Osteoblast (primary cell): ENCODE measurements around the gene RILPL2. TPM values are rescaled to one million over a fixed set of nuclear protein-coding genes. Genes with fewer than 3 reads are reported as not detected.
"Not testable (repeated sequence)": the region's sequence is repeated elsewhere in the genome, so short reads cannot be mapped to it uniquely, and the experiment has no call there.

Experiments used
- DNase-seq: peaks from one replicate; pipeline ENCODE4 v3.0.0; 2011; ENCODE audit warnings: low spot score, mixed read lengths; ENCODE audit not compliant: insufficient read length; ENCODE audit errors: missing footprints
- H2AFZ ChIP-seq: 2 replicates; pipeline ENCODE4 v1.6.0; 2011; ENCODE audit warnings: mild to moderate bottlenecking, low read length
- H3K27ac ChIP-seq: 2 replicates; pipeline ENCODE4 v1.5.1; 2011; ENCODE audit warnings: mild to moderate bottlenecking, low read depth, low read length, moderate library complexity
- H3K27me3 ChIP-seq: 2 replicates; pipeline ENCODE4 v1.6.0; 2012; ENCODE audit warnings: mild to moderate bottlenecking, control low read depth, inconsistent platforms, low read length, moderate library complexity; ENCODE audit not compliant: insufficient read depth
- H3K36me3 ChIP-seq: 2 replicates; pipeline ENCODE4 v1.5.1; 2011; ENCODE audit warnings: mild to moderate bottlenecking, low read length, control low read depth, moderate library complexity; ENCODE audit not compliant: insufficient read depth
- H3K4me1 ChIP-seq: 2 replicates; pipeline ENCODE4 v1.5.1; 2011; ENCODE audit warnings: mild to moderate bottlenecking, low read length, control low read depth, moderate library complexity; ENCODE audit not compliant: insufficient read depth
- H3K4me2 ChIP-seq: 2 replicates; pipeline ENCODE4 v1.6.0; 2011; ENCODE audit warnings: mild to moderate bottlenecking, low read length; ENCODE audit not compliant: insufficient read depth
- H3K4me3 ChIP-seq: fragments of 200-600 bp; sonication (generic); 3 replicates; pipeline ENCODE4 v1.5.1; 2012; ENCODE audit warnings: mild to moderate bottlenecking, low read length, inconsistent platforms; ENCODE audit not compliant: insufficient read depth
- H3K79me2 ChIP-seq: 2 replicates; pipeline ENCODE4 v1.6.0; 2012; ENCODE audit warnings: mild to moderate bottlenecking, low read length, control low read depth, inconsistent platforms; ENCODE audit not compliant: insufficient read depth
- H3K9me3 ChIP-seq: 2 replicates; pipeline ENCODE4 v1.5.1; 2011; ENCODE audit warnings: low read depth, low read length, control low read depth
- H4K20me1 ChIP-seq: 2 replicates; pipeline ENCODE4 v1.6.0; 2012; ENCODE audit warnings: mild to moderate bottlenecking, low read length, control low read depth; ENCODE audit not compliant: insufficient read depth
- total RNA-seq: library from RNA; depleted of rRNA; stranded (reverse); fragments of >200 nt; gene quantifications from 2 replicates; pipeline ENCODE4 v1.2.3, GENCODE V29; 2012
- TF ChIP-seq, protein P1 (sequence below): IDR thresholded peaks from 2 replicates; pipeline ENCODE4 v1.5.1; 2011; ENCODE audit warnings: mild to moderate bottlenecking, low read depth, low read length, moderate library complexity; ENCODE audit errors: extremely low read depth

Gene RILPL2
- total RNA-seq, 1 donor, result 5.1 TPM

DNA sequence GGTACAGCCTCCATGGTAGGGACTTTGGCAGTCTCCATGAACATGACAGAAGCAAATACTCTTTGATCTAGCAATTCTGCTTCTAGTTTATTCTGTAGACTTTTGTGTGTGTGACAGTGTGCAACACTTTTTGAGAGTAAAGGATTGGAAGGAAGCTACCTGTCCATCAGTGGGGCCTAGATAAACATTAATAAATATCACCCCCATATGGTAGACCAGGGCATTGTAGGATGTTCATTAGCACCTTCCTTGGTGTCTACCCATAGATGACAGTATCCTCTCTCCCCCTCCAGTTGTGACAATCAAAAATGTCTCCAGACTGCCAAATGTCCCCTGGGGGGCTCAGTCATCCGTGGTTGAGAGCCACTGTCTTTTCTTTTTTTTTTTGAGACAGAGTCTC, 32.3 kb upstream of the RILPL2 start:
- H3K36me3 ChIP-seq, result peaks cover 39% of the 10 kb centered on the region
- H3K27ac ChIP-seq, result no peak overlapping the region
- H3K27me3 ChIP-seq, result no peaks in the 10 kb centered on the region
- no peak overlapping the region for H2AFZ ChIP-seq
- no peaks in the 10 kb centered on the region for H3K9me3 ChIP-seq
- peak; percentile 10 for DNase-seq
- peaks cover 7% of the 10 kb centered on the region for H3K4me1 ChIP-seq
- no peak overlapping the region for H3K4me3 ChIP-seq
- H4K20me1 ChIP-seq, result peaks cover 16% of the 10 kb centered on the region
- TF ChIP-seq, protein P1, sequence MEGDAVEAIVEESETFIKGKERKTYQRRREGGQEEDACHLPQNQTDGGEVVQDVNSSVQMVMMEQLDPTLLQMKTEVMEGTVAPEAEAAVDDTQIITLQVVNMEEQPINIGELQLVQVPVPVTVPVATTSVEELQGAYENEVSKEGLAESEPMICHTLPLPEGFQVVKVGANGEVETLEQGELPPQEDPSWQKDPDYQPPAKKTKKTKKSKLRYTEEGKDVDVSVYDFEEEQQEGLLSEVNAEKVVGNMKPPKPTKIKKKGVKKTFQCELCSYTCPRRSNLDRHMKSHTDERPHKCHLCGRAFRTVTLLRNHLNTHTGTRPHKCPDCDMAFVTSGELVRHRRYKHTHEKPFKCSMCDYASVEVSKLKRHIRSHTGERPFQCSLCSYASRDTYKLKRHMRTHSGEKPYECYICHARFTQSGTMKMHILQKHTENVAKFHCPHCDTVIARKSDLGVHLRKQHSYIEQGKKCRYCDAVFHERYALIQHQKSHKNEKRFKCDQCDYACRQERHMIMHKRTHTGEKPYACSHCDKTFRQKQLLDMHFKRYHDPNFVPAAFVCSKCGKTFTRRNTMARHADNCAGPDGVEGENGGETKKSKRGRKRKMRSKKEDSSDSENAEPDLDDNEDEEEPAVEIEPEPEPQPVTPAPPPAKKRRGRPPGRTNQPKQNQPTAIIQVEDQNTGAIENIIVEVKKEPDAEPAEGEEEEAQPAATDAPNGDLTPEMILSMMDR, result no peak
- no peak overlapping the region for H3K4me2 ChIP-seq
- peaks cover 45% of the 10 kb centered on the region for H3K79me2 ChIP-seq

DNA sequence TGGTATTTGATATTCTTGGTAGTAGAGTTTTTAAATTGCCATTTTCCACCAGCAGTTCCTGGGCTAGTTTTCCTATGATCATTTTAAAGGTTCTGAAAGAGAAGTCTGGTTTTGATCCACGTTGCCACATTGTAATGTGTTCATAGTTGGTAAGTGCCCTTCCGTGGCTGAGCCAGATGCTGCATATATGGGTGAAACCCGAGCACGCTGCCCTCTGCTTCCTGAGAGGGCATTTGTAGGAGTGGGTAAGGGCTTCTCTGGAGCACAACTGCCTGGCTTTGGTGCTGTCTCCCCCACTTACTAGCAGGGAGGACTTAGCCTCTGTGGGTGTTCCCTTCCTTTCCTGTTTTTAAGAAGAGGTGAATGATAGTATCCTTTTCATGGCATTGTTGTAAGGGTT, 28.6 kb upstream of the RILPL2 start:
- Histone ChIP-seq H4K20me1 (peaks cover 7% of the 10 kb centered on the region), H3K4me1 (no peaks in the 10 kb centered on the region), H3K9me3 (no peaks in the 10 kb centered on the region), H3K27me3 (no peaks in the 10 kb centered on the region), H3K27ac (no peak overlapping the region), H3K4me3 (no peak overlapping the region), H3K79me2 (peaks cover 65% of the 10 kb centered on the region), H2AFZ (no peak overlapping the region), H3K4me2 (no peak overlapping the region), H3K36me3 (peaks cover 17% of the 10 kb centered on the region)
- TF ChIP-seq, protein P1, result no peak
- DNase-seq, result no peak

DNA sequence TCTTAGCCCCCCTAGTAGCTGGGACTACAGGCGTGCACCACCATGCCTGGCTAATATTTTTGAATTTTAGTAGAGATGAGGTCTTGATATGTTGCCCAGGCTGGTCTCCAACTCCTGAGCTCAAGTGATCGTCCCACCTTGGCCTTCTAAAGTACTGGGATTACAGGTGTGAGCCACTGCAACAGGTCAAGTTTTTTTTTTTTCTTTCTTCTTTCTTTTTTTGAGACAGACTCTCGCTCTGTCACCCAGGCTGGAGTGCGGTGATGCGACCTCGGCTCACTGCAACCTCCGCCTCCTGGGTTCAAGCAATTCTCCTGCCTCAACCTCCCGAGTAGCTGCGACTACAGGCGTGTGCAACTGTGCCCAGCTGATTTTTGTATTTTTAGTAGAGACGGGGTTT, 26.7 kb upstream of the RILPL2 start:
- H3K27ac ChIP-seq, H3K4me3 ChIP-seq, H2AFZ ChIP-seq, DNase-seq, H3K9me3 ChIP-seq, H3K27me3 ChIP-seq, H4K20me1 ChIP-seq, H3K4me2 ChIP-seq, H3K4me1 ChIP-seq: not testable (repeated sequence)
- Histone ChIP-seq H3K79me2 (peaks cover 71% of the 10 kb centered on the region), H3K36me3 (peaks cover 17% of the 10 kb centered on the region)

DNA sequence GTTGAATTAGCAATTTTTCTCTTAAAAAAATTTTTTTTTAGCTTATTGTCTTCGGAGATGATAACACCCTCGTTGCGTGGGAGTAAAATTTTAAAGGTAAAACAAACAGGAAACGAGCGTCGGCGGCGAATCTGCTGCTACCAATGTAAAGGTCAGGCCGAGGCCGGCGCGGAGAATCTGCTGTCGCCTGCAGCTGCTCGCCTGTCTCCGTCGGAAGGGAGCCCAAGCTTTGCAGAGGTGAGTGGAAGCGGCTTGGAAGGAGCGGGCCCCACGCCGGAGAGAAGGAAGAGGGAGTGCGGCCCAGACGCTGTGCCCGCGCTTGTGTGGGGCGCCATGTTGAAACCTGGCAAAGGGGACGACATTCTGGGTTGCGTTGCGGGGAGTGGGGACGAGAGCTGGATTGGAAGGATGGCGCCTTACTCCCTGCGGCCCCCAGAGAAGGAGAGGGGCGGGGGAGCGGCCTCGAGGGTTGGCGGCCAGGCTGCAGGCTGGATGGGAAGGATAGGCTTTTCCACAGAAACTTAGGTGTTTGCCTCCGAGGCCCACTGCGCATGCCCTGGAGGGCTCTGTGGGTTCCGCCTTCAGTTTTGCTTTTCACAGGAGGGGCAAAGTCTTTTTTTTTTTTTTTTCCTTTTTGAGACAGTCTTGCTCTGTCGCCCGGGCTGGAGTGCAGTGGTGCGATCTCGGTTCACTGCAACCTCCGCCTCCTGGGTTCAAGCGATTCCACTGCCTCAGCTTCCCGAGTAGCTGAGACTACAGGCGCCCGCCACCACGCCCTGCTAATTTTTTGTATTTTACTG, 21.7 kb upstream of the RILPL2 start, which contains the start of gene SNRNP35:
Gene SNRNP35 (plus strand): TSS at position 160 of the 800 bp plus-strand sequence. CDS start 7,402 bp downstream, outside the sequence.
- peaks cover 3% of the 10 kb centered on the region for H3K36me3 ChIP-seq
- peaks cover 4% of the 10 kb centered on the region for H3K4me1 ChIP-seq
- H3K27me3 ChIP-seq, result no peaks in the 10 kb centered on the region
- no peaks in the 10 kb centered on the region for H4K20me1 ChIP-seq
- peak within 1 kb of the TSS; percentile 99 for H3K4me3 ChIP-seq
- H3K27ac ChIP-seq, result peak within 1 kb of the TSS; percentile 97
- TF ChIP-seq, protein P1, result no peak
- peak; percentile 94 for DNase-seq
- peaks cover 36% of the 10 kb centered on the region for H3K79me2 ChIP-seq
- peak within 1 kb of the TSS; percentile 99 for H2AFZ ChIP-seq
- no peaks in the 10 kb centered on the region for H3K9me3 ChIP-seq
- H3K4me2 ChIP-seq, result peak within 1 kb of the TSS; percentile 70
